GM10847 (cell line): ENCODE results near the gene PAK2.

Experiments used
- POLR2A ChIP-seq: IDR thresholded peaks from 2 replicates; pipeline ENCODE4 v1.6.1; 2011; ENCODE audit not compliant: insufficient read length; ENCODE audit errors: extremely low read depth

PAK2 gene

GRCh38 chr3:196765454-196765853, 25.8 kb downstream of the PAK2 start:
- no peak for TF ChIP-seq POLR2A

- TF ChIP-seq POLR2A: no peak
Observed at GRCh38 chr3:196771067-196771466, 31.4 kb downstream of the PAK2 start.

- TF ChIP-seq POLR2A: no peak
Observed at GRCh38 chr3:196772102-196772501, 32.4 kb downstream of the PAK2 start.

- TF ChIP-seq POLR2A: no peak
Observed at GRCh38 chr3:196772897-196773296, 33.2 kb downstream of the PAK2 start.

- no peak for TF ChIP-seq POLR2A
Observed at GRCh38 chr3:196774191-196774820, 34.6 kb downstream of the PAK2 start.

- no peak for TF ChIP-seq POLR2A
Observed at GRCh38 chr3:196774848-196775422, 35.3 kb downstream of the PAK2 start.

GRCh38 chr3:196775938-196776337, 36.3 kb downstream of the PAK2 start:
- no peak for TF ChIP-seq POLR2A

GRCh38 chr3:196777836-196778235, 38.2 kb downstream of the PAK2 start:
- no peak for TF ChIP-seq POLR2A

GRCh38 chr3:196778755-196779154, 39.1 kb downstream of the PAK2 start:
- no peak for TF ChIP-seq POLR2A

GRCh38 chr3:196782511-196782910, 42.9 kb downstream of the PAK2 start:
- no peak for TF ChIP-seq POLR2A

- no peak for TF ChIP-seq POLR2A
Observed at GRCh38 chr3:196788528-196788927, 48.9 kb downstream of the PAK2 start.

GRCh38 chr3:196789885-196790359, 50.3 kb downstream of the PAK2 start:
- TF ChIP-seq POLR2A: no peak

GRCh38 chr3:196790636-196791035, 51.0 kb downstream of the PAK2 start:
- no peak for TF ChIP-seq POLR2A

- TF ChIP-seq POLR2A: no peak
Observed at GRCh38 chr3:196792771-196793170, 53.1 kb downstream of the PAK2 start.

- no peak for TF ChIP-seq POLR2A
Observed at GRCh38 chr3:196793246-196793645, 53.6 kb downstream of the PAK2 start.

GRCh38 chr3:196794467-196794866, 54.8 kb downstream of the PAK2 start:
- no peak for TF ChIP-seq POLR2A

- TF ChIP-seq POLR2A: no peak
Observed at GRCh38 chr3:196796317-196796716, 56.7 kb downstream of the PAK2 start.

- TF ChIP-seq POLR2A: no peak
Observed at GRCh38 chr3:196800742-196801434, 61.2 kb downstream of the PAK2 start.
